HCT116 (cell line): ENCODE results near the gene PTPRJ. TPM values are rescaled to one million over a fixed set of nuclear protein-coding genes. Genes with fewer than 3 reads are reported as not detected.

ENCODE experiments used
- ATAC-seq: fragments of 200-7000 bp; cut with Tn5 transposase; 2 replicates; pipeline ENCODE4 v1.9.1; 2020; ENCODE audit warnings: mild to moderate bottlenecking, moderate library complexity
- BruUV-seq: library from RNA; stranded (reverse); fragments of 400-500 nt; replicated peaks from 2 replicates; lab custom pipeline; 2021; lab: Mats Ljungman, UMichigan
- CTCF ChIA-PET: fragments of 300-600 bp; sonication (Branson Sonifier 250); formaldehyde crosslinking; loops from one replicate; lab custom pipeline; 2021; ENCODE audit warnings: antibody characterized with exemption; lab: Charles Lee
- POLR2A ChIA-PET: fragments of 300-600, 350-600 bp; sonication (Branson Sonifier 250); formaldehyde crosslinking; loops from one replicate; lab custom pipeline; 2021; ENCODE audit warnings: antibody characterized with exemption; lab: Charles Lee
- RAD21 ChIA-PET, 2 experiments: fragments of 300-600 bp; sonication (Branson Sonifier 250); formaldehyde crosslinking; loops; one replicate each; lab custom pipeline; 2023; ENCODE audit warnings: low total read pairs in 2 of 2; ENCODE audit not compliant: uncharacterized antibody in 2 of 2, unreplicated experiment in 2 of 2, low non-redundant PET in 1 of 2; lab: Charles Lee
- DNase-seq: peaks from one replicate; pipeline ENCODE4 v3.0.0-alpha.2; 2010; ENCODE audit warnings: low read depth, low spot score
- H2AFZ ChIP-seq: fragments of 200-600 bp; shearing (Covaris generic), sonication (generic); 2 replicates; pipeline ENCODE4 v1.6.1; 2017; ENCODE audit warnings: low read depth, mixed run types, mixed read lengths, antibody characterized with exemption, low read length; ENCODE audit not compliant: poor library complexity, severe bottlenecking
- H3K27ac ChIP-seq: 2 replicates; pipeline ENCODE4 v1.5.1; 2012; ENCODE audit warnings: low read depth, low read length
- H3K27me3 ChIP-seq: fragments of 200-600 bp; sonication (generic); 2 replicates; pipeline ENCODE4 v1.6.1; 2016; ENCODE audit warnings: mixed run types, low read length, mixed read lengths; ENCODE audit not compliant: insufficient read depth
- H3K36me3 ChIP-seq, 2 experiments: fragments of 200-500 bp in 1 of 2; fragments of 200-600 bp in 1 of 2; sonication (Bioruptor generic) in 1 of 2; sonication (generic) in 1 of 2; 2 replicates each; pipeline versions ENCODE4 v1.5.1 to v1.6.1; 2014 to 2016; ENCODE audit warnings: low read length in 2 of 2, inconsistent platforms in 1 of 2, mixed read lengths in 1 of 2, mixed run types in 1 of 2; ENCODE audit not compliant: insufficient read depth in 2 of 2, control insufficient read depth in 1 of 2
- H3K4me1 ChIP-seq, 2 experiments: fragments of 200-600 bp in 1 of 2; sonication (generic) in 1 of 2; 2 replicates each; pipeline versions ENCODE4 v1.5.1 to v1.6.1; 2012 to 2017; ENCODE audit warnings: low read length in 2 of 2, inconsistent platforms in 1 of 2, mild to moderate bottlenecking in 1 of 2, mixed read lengths in 1 of 2, mixed run types in 1 of 2, moderate library complexity in 1 of 2; ENCODE audit not compliant: insufficient read depth in 2 of 2, control insufficient read depth in 1 of 2
- H3K4me2 ChIP-seq: fragments of 200-600 bp; sonication (generic); 2 replicates; pipeline ENCODE4 v1.6.1; 2017; ENCODE audit warnings: mixed run types, low read length, mixed read lengths
- H3K4me3 ChIP-seq, 2 experiments: fragments of 200-600 bp in 1 of 2; sonication (generic) in 1 of 2; replicated peaks in 1 of 2; 2 replicates each; pipeline ENCODE4 v1.5.1; 2011 to 2016; ENCODE audit warnings: low read length in 2 of 2, control low read depth in 1 of 2, low read depth in 1 of 2, mild to moderate bottlenecking in 1 of 2, mixed read lengths in 1 of 2, mixed run types in 1 of 2
- H3K79me2 ChIP-seq: fragments of 200-600 bp; sonication (generic); 2 replicates; pipeline ENCODE4 v1.6.1; 2017; ENCODE audit warnings: mild to moderate bottlenecking, mixed run types, low read length, moderate library complexity, mixed read lengths; ENCODE audit not compliant: insufficient read depth
- H3K9ac ChIP-seq: fragments of 200-600 bp; sonication (generic); 2 replicates; pipeline ENCODE4 v1.6.1; 2016; ENCODE audit warnings: low read length, mixed read lengths
- H3K9me2 ChIP-seq: fragments of 200-600 bp; sonication (generic), shearing (Covaris generic); 2 replicates; pipeline ENCODE4 v1.6.1; 2017; ENCODE audit warnings: mixed run types, mild to moderate bottlenecking, moderate library complexity; ENCODE audit not compliant: insufficient read depth
- H3K9me3 ChIP-seq, 2 experiments: fragments of 200-500 bp in 1 of 2; fragments of 200-600 bp in 1 of 2; sonication (Bioruptor generic) in 1 of 2; sonication (generic) in 1 of 2; 2 replicates each; pipeline ENCODE4 v1.6.1; 2014 to 2017; ENCODE audit warnings: low read length in 2 of 2, mixed read lengths in 2 of 2, inconsistent platforms in 1 of 2, low read depth in 1 of 2, mild to moderate bottlenecking in 1 of 2, mixed run types in 1 of 2, moderate library complexity in 1 of 2; ENCODE audit not compliant: control insufficient read depth in 1 of 2, insufficient read depth in 1 of 2
- H4K20me1 ChIP-seq: fragments of 200-600 bp; sonication (generic), shearing (Covaris generic); 2 replicates; pipeline ENCODE4 v1.6.1; 2017; ENCODE audit warnings: mixed run types, mild to moderate bottlenecking, moderate library complexity; ENCODE audit not compliant: insufficient read depth
- ATF3 ChIP-seq: IDR thresholded peaks from 2 replicates; pipeline ENCODE4 v1.6.1; 2012
- CBX3 ChIP-seq: IDR thresholded peaks from 2 replicates; pipeline ENCODE4 v1.6.1; 2012; ENCODE audit warnings: low read depth
- CEBPB ChIP-seq: IDR thresholded peaks from 2 replicates; pipeline ENCODE4 v1.6.1; 2012; ENCODE audit warnings: low read depth
- CTCF ChIP-seq, 3 experiments: fragments of 200-600 bp in 1 of 3; sonication (generic) in 1 of 3; IDR thresholded peaks in 2 of 3; conservative IDR thresholded peaks in 1 of 3; 2 replicates each; pipeline ENCODE4 v1.5.1; 2012 to 2017; ENCODE audit warnings: low read depth in 2 of 3, low read length in 2 of 3, antibody characterized with exemption in 1 of 3, borderline replicate concordance in 1 of 3, control low read depth in 1 of 3, mild to moderate bottlenecking in 1 of 3, mixed read lengths in 1 of 3, mixed run types in 1 of 3, moderate library complexity in 1 of 3; ENCODE audit not compliant: insufficient read depth in 1 of 3
- EGR1 ChIP-seq: IDR thresholded peaks from 2 replicates; pipeline ENCODE4 v1.6.1; 2012; ENCODE audit warnings: low read depth
- ELF1 ChIP-seq: IDR thresholded peaks from 2 replicates; pipeline ENCODE4 v1.6.1; 2012; ENCODE audit warnings: low read depth, borderline replicate concordance
- EZH2 ChIP-seq: fragments of 200-600 bp; sonication (generic); IDR thresholded peaks from 2 replicates; pipeline ENCODE4 v1.6.1; 2017; ENCODE audit warnings: antibody characterized with exemption, mixed run types
- EZH2phosphoT487 ChIP-seq: fragments of 200-600 bp; IDR thresholded peaks from 2 replicates; pipeline ENCODE4 v1.6.1; 2018; ENCODE audit warnings: antibody characterized with exemption, borderline replicate concordance
- FOSL1 ChIP-seq: IDR thresholded peaks from 2 replicates; pipeline ENCODE4 v1.6.1; 2012; ENCODE audit warnings: low read depth
- POLR2A ChIP-seq: IDR thresholded peaks from 2 replicates; pipeline ENCODE4 v1.7.0; 2011; ENCODE audit warnings: borderline replicate concordance; ENCODE audit not compliant: insufficient read depth, insufficient read length; ENCODE audit errors: extremely low read depth
- POLR2AphosphoS5 ChIP-seq: IDR thresholded peaks from 2 replicates; pipeline ENCODE4 v1.6.1; 2011; ENCODE audit warnings: mild to moderate bottlenecking, low read depth, low read length, moderate library complexity
- RAD21 ChIP-seq: IDR thresholded peaks from 2 replicates; pipeline ENCODE4 v1.6.1; 2012; ENCODE audit warnings: low read depth, mild to moderate bottlenecking
- REST ChIP-seq: IDR thresholded peaks from 2 replicates; pipeline ENCODE4 v1.6.1; 2012; ENCODE audit warnings: low read depth
- SIN3A ChIP-seq: IDR thresholded peaks from 2 replicates; pipeline ENCODE4 v1.6.1; 2012; ENCODE audit warnings: low read depth
- SRF ChIP-seq: IDR thresholded peaks from 2 replicates; pipeline ENCODE4 v1.6.1; 2012; ENCODE audit warnings: low read depth
- TCF7L2 ChIP-seq: IDR thresholded peaks from 2 replicates; pipeline ENCODE4 v1.7.0; 2011; ENCODE audit warnings: borderline replicate concordance, inconsistent platforms; ENCODE audit not compliant: insufficient read depth, insufficient read length; ENCODE audit errors: extremely low read depth
- YY1 ChIP-seq: IDR thresholded peaks from 2 replicates; pipeline ENCODE4 v1.6.1; 2011; ENCODE audit warnings: low read length, low read depth, moderate library complexity, mild to moderate bottlenecking; ENCODE audit not compliant: insufficient replicate concordance; ENCODE audit errors: extremely low read depth
- ZBTB33 ChIP-seq: IDR thresholded peaks from 2 replicates; pipeline ENCODE4 v1.6.1; 2011; ENCODE audit warnings: mild to moderate bottlenecking, low read length, moderate library complexity; ENCODE audit not compliant: insufficient replicate concordance; ENCODE audit errors: extremely low read depth
- ZFX ChIP-seq: fragments of 450-650 bp; IDR thresholded peaks from 2 replicates; pipeline ENCODE4 v1.6.1; 2017
- ZNF274 ChIP-seq: fragments of 200-500 bp; sonication (Bioruptor generic); IDR thresholded peaks from 2 replicates; pipeline ENCODE4 v1.6.1; 2014; ENCODE audit warnings: mild to moderate bottlenecking, low read depth, low read length, inconsistent platforms
- intact Hi-C: fragments of 100-400 bp; cut with micrococcal nuclease; formaldehyde crosslinking; loops from 2 replicates; pipeline ENCODE4 v1.10.0; 2022
- total RNA-seq: library from RNA; stranded (reverse); gene quantifications from one replicate; pipeline ENCODE4 v1.2.1, GENCODE V29; 2021; ENCODE audit not compliant: unreplicated experiment

Gene PTPRJ
- total RNA-seq, 1 experiment from 2014 or later: 19.1 TPM

GRCh38 chr11:48013269-48013901 lies 33.0 kb downstream of the PTPRJ start:
- peak; percentile 46 for ATAC-seq
- Histone ChIP-seq H3K4me1 (peaks cover 8 to 16% of the 10 kb centered on the region in 2 experiments), H3K27me3 (no peaks in the 10 kb centered on the region), H3K79me2 (peaks cover 16% of the 10 kb centered on the region), H2AFZ (no peak overlapping the region), H3K4me2 (0 out of 2 replicates have a peak overlapping the region, but pooled peaks have one; percentile 14), H3K36me3 (no peaks in the 10 kb centered on the region), H3K9me2 (no peaks in the 10 kb centered on the region), H3K9ac (no peak overlapping the region), H3K27ac (no peak overlapping the region), H4K20me1 (no peaks in the 10 kb centered on the region), H3K4me3 (no peak overlapping the region), H3K9me3 (no peaks in the 10 kb centered on the region)
- ChIA-PET CTCF (no interaction called here), POLR2A (no interaction called here), RAD21 (no interaction called here)
- TF ChIP-seq POLR2A: no peak
- TF ChIP-seq EZH2phosphoT487: no peak
- TF ChIP-seq FOSL1: no peak
- TF ChIP-seq EGR1: no peak
- TF ChIP-seq CEBPB: no peak
- TF ChIP-seq ELF1: no peak
- TF ChIP-seq EZH2: no peak
- no peak for TF ChIP-seq CTCF (IDR thresholded peaks at IDR 0.05 in 2 of 3, conservative IDR thresholded peaks at IDR 0.05 in 1 of 3; ENCODE audit: borderline replicate concordance in 1 of 3, insufficient read depth in 1 of 3, low read depth in 2 of 3, low read length in 2 of 3)
- TF ChIP-seq CBX3: no peak
- TF ChIP-seq POLR2AphosphoS5: no peak
- no peak for TF ChIP-seq ZFX
- no peak for TF ChIP-seq ZBTB33
- no peak for TF ChIP-seq RAD21
- TF ChIP-seq REST: no peak
- TF ChIP-seq SIN3A: no peak
- no peak for TF ChIP-seq ZNF274
- no peak for TF ChIP-seq ATF3
- TF ChIP-seq SRF: no peak
- TF ChIP-seq TCF7L2: no peak
- no peak for TF ChIP-seq YY1
- no peak for DNase-seq
- BruUV-seq: no TSS peak
- intact Hi-C loops: no loop called here
